H9 (cell line): ENCODE measurements around the gene PPARG. TPM values are rescaled to one million over a fixed set of nuclear protein-coding genes. Genes with fewer than 3 reads are reported as not detected.

ENCODE experiments used
- DNase-seq: peaks from one replicate; pipeline ENCODE4 v3.0.0-alpha.2; 2017
- H2AFZ ChIP-seq: one replicate; pipeline ENCODE4 v1.6.1; 2013; ENCODE audit warnings: mild to moderate bottlenecking, low read length, control low read depth, moderate library complexity
- H2AK5ac ChIP-seq: 2 replicates; pipeline ENCODE4 v1.6.1; 2013; ENCODE audit warnings: low read length, control low read depth, mixed read lengths; ENCODE audit not compliant: insufficient read length
- H2BK120ac ChIP-seq: one replicate; pipeline ENCODE4 v1.6.1; 2013; ENCODE audit warnings: low read depth, mild to moderate bottlenecking, low read length, control low read depth, inconsistent platforms; ENCODE audit not compliant: poor library complexity, severe bottlenecking
- H2BK12ac ChIP-seq: 2 replicates; pipeline ENCODE4 v1.6.1; 2013; ENCODE audit warnings: low read length, control low read depth, mixed read lengths, low read depth; ENCODE audit not compliant: insufficient read length
- H2BK15ac ChIP-seq: 2 replicates; pipeline ENCODE4 v1.6.1; 2013; ENCODE audit warnings: low read depth, low read length, control low read depth
- H2BK20ac ChIP-seq: one replicate; pipeline ENCODE4 v1.6.1; 2013; ENCODE audit warnings: low read depth, mild to moderate bottlenecking, low read length, control low read depth, inconsistent platforms; ENCODE audit not compliant: poor library complexity, severe bottlenecking
- H2BK5ac ChIP-seq: 2 replicates; pipeline ENCODE4 v1.6.1; 2013; ENCODE audit warnings: low read length, control low read depth, mixed read lengths; ENCODE audit not compliant: insufficient read length
- H3K14ac ChIP-seq: 2 replicates; pipeline ENCODE4 v1.6.1; 2013; ENCODE audit warnings: low read length, control low read depth; ENCODE audit not compliant: insufficient read depth
- H3K18ac ChIP-seq: 2 replicates; pipeline ENCODE4 v1.6.1; 2013; ENCODE audit warnings: low read depth, mild to moderate bottlenecking, mixed read lengths, low read length, control low read depth; ENCODE audit not compliant: insufficient read length
- H3K23ac ChIP-seq: 2 replicates; pipeline ENCODE4 v1.6.1; 2013; ENCODE audit warnings: low read length, control low read depth, mixed read lengths, low read depth; ENCODE audit not compliant: insufficient read length
- H3K23me2 ChIP-seq: 2 replicates; pipeline ENCODE4 v1.6.1; 2013; ENCODE audit warnings: low read depth, mild to moderate bottlenecking, mixed read lengths, low read length, control low read depth; ENCODE audit not compliant: insufficient read length, poor library complexity, severe bottlenecking
- H3K27ac ChIP-seq: 2 replicates; pipeline ENCODE4 v1.5.1; 2013; ENCODE audit warnings: low read length, control low read depth, mixed read lengths, low read depth; ENCODE audit not compliant: insufficient read length
- H3K27me3 ChIP-seq: 2 replicates; pipeline ENCODE4 v1.6.1; 2013; ENCODE audit warnings: low read length, control low read depth, inconsistent platforms; ENCODE audit not compliant: insufficient read depth
- H3K4ac ChIP-seq: 2 replicates; pipeline ENCODE4 v1.6.1; 2013; ENCODE audit warnings: low read depth, mild to moderate bottlenecking, control low read depth, inconsistent platforms, low read length, moderate library complexity
- H3K4me1 ChIP-seq: 2 replicates; pipeline ENCODE4 v1.6.1; 2013; ENCODE audit warnings: low read length, control low read depth, inconsistent platforms; ENCODE audit not compliant: insufficient read depth
- H3K4me2 ChIP-seq: 2 replicates; pipeline ENCODE4 v1.6.1; 2013; ENCODE audit warnings: low read length, control low read depth, mixed read lengths; ENCODE audit not compliant: insufficient read length, insufficient read depth
- H3K56ac ChIP-seq: 2 replicates; pipeline ENCODE4 v1.6.1; 2013; ENCODE audit warnings: low read depth, mild to moderate bottlenecking, mixed read lengths, low read length, control low read depth; ENCODE audit not compliant: insufficient read length
- H3K79me1 ChIP-seq: 2 replicates; pipeline ENCODE4 v1.6.1; 2013; ENCODE audit warnings: low read depth, mild to moderate bottlenecking, moderate library complexity, low read length, control low read depth, inconsistent platforms; ENCODE audit not compliant: insufficient read depth, poor library complexity, severe bottlenecking
- H3K79me2 ChIP-seq: 2 replicates; pipeline ENCODE4 v1.6.1; 2013; ENCODE audit warnings: low read length, control low read depth, inconsistent platforms; ENCODE audit not compliant: insufficient read depth
- H3K9ac ChIP-seq: 2 replicates; pipeline ENCODE4 v1.6.1; 2013; ENCODE audit warnings: low read length, control low read depth, mixed read lengths; ENCODE audit not compliant: insufficient read length; ENCODE audit errors: extremely low read depth
- H3K9me3 ChIP-seq: one replicate; pipeline ENCODE4 v1.6.1; 2013; ENCODE audit warnings: low read depth, low read length, inconsistent platforms; ENCODE audit not compliant: control insufficient read depth
- H3T11ph ChIP-seq: one replicate; pipeline ENCODE4 v1.6.1; 2013; ENCODE audit warnings: mild to moderate bottlenecking, low read length, control low read depth, inconsistent platforms
- H4K20me1 ChIP-seq: one replicate; pipeline ENCODE4 v1.6.1; 2013; ENCODE audit not compliant: control insufficient read depth, insufficient read length, insufficient read depth
- H4K5ac ChIP-seq: 2 replicates; pipeline ENCODE4 v1.6.1; 2013; ENCODE audit warnings: low read depth, mild to moderate bottlenecking, mixed read lengths, low read length, control low read depth; ENCODE audit not compliant: insufficient read length
- H4K8ac ChIP-seq: replicated peaks from 2 replicates; pipeline ENCODE4 v1.6.1; 2013; ENCODE audit warnings: low read length, control low read depth, mixed read lengths, low read depth; ENCODE audit not compliant: insufficient read length
- H4K91ac ChIP-seq: 2 replicates; pipeline ENCODE4 v1.6.1; 2013; ENCODE audit warnings: low read depth, mild to moderate bottlenecking, moderate library complexity, mixed read lengths, low read length, control low read depth; ENCODE audit not compliant: insufficient read length
- H3K27ac Mint-ChIP-seq, 3 experiments: 2 replicates in 2 of 3; 3 replicates in 1 of 3; pipeline ENCODE4 v1.8.0; 2020 to 2021; ENCODE audit warnings: mixed read lengths in 3 of 3, mild to moderate bottlenecking in 1 of 3, moderate library complexity in 1 of 3
- H3K27me3 Mint-ChIP-seq: 2 replicates; pipeline ENCODE4 v1.8.0; 2021; ENCODE audit warnings: low read depth, mild to moderate bottlenecking, moderate library complexity, mixed read lengths
- H3K36me3 Mint-ChIP-seq, 3 experiments: 2 replicates in 2 of 3; 3 replicates in 1 of 3; pipeline ENCODE4 v1.8.0; 2020 to 2021; ENCODE audit warnings: low read depth in 3 of 3, mixed read lengths in 3 of 3; ENCODE audit not compliant: insufficient read depth in 1 of 3
- H3K4me1 Mint-ChIP-seq, 2 experiments: 2 replicates each; pipeline ENCODE4 v1.8.0; 2020; ENCODE audit warnings: mixed read lengths in 2 of 2
- H3K4me3 Mint-ChIP-seq, 2 experiments: 2 replicates in 1 of 2; 3 replicates in 1 of 2; pipeline ENCODE4 v1.8.0; 2020 to 2021; ENCODE audit warnings: mild to moderate bottlenecking in 2 of 2, mixed read lengths in 2 of 2, moderate library complexity in 1 of 2
- H3K9me3 Mint-ChIP-seq, 2 experiments: 2 replicates in 1 of 2; 3 replicates in 1 of 2; pipeline ENCODE4 v1.8.0; 2020; ENCODE audit warnings: mild to moderate bottlenecking in 2 of 2, mixed read lengths in 2 of 2, moderate library complexity in 1 of 2
- WGBS: extraction: QIAGEN DNeasy Blood & Tissue Kit; methylation state at CpG from one replicate; pipeline ENCODE4 v1.1.7; 2013; ENCODE audit warnings: missing lambda C conversion rate, low lambda C conversion rate, mixed read lengths; ENCODE audit not compliant: insufficient read length; ENCODE audit errors: extremely low coverage; 5-methylcytosine and 5-hydroxymethylcytosine counted together
- total RNA-seq: library from RNA; stranded (reverse); gene quantifications from 2 replicates; pipeline ENCODE4 v1.2.1, GENCODE V29; 2021
- TF ChIP-seq, protein P1 (sequence below): fragments of 200-600 bp; sonication (generic); conservative IDR thresholded peaks from 3 replicates; pipeline ENCODE4 v1.8.0; 2021; ENCODE audit warnings: antibody characterized with exemption, mild to moderate bottlenecking

The PPARG gene
- total RNA-seq, 1 experiment from 2014 or later = 0.42 TPM

DNA sequence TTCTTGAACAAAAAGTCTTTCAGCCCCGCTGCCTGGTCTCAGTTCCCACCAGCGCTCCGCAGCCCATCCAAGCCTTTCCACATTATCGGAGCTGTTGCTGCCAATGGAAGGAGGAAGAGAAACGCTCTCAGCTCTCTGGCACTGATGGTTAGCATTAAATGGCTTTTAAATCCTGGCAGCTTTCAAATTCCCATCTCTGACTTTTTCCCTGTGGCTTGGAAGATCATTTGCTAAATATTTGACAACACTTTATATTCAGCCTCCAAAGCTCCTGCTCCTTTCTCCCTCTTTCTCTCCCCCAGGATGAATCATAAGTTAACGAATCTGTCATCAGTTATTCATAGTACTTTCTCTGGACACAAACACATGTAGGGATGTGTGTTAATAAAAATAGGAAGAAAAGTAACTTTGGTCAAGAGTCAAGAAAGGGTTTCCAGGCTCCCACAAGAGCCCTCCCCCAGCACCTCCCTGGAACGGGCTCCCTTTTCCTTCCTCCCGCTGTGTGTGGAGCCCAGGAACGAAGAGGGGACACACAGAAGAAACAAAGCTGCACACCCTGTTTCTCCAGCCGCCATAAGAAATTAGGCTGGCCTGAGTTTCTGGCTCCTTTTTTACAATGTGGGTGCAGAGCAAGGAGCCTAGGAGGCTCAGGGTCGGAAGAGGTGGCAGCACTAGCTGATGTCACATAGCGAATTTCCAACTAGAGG, 147.8 kb downstream of the PPARG start:
- no peak overlapping the region for H3K9ac ChIP-seq
- no peak for DNase-seq
- no peak overlapping the region for H3K14ac ChIP-seq
- H3K79me1 ChIP-seq = no peaks in the 10 kb centered on the region
- H3K4me1 ChIP-seq = no peaks in the 10 kb centered on the region
- no peak overlapping the region for H4K8ac ChIP-seq
- no peaks in the 10 kb centered on the region for H4K20me1 ChIP-seq
- H2BK20ac ChIP-seq = no peak overlapping the region
- TF ChIP-seq, protein P1, sequence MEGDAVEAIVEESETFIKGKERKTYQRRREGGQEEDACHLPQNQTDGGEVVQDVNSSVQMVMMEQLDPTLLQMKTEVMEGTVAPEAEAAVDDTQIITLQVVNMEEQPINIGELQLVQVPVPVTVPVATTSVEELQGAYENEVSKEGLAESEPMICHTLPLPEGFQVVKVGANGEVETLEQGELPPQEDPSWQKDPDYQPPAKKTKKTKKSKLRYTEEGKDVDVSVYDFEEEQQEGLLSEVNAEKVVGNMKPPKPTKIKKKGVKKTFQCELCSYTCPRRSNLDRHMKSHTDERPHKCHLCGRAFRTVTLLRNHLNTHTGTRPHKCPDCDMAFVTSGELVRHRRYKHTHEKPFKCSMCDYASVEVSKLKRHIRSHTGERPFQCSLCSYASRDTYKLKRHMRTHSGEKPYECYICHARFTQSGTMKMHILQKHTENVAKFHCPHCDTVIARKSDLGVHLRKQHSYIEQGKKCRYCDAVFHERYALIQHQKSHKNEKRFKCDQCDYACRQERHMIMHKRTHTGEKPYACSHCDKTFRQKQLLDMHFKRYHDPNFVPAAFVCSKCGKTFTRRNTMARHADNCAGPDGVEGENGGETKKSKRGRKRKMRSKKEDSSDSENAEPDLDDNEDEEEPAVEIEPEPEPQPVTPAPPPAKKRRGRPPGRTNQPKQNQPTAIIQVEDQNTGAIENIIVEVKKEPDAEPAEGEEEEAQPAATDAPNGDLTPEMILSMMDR = no peak
- H3K36me3 Mint-ChIP-seq = no peaks in the 10 kb centered on the region
- H2BK15ac ChIP-seq = no peak overlapping the region
- no peaks in the 10 kb centered on the region for H3K23me2 ChIP-seq
- H3K23ac ChIP-seq = no peak overlapping the region
- no peaks in the 10 kb centered on the region for H3K27me3 ChIP-seq
- no peak overlapping the region for H3T11ph ChIP-seq
- H2AFZ ChIP-seq = no peak overlapping the region
- no peak overlapping the region for H2BK12ac ChIP-seq
- H3K9me3 Mint-ChIP-seq = no peaks in the 10 kb centered on the region
- H2BK120ac ChIP-seq = no peak overlapping the region
- no peak overlapping the region for H3K27ac ChIP-seq
- no peak overlapping the region for H3K18ac ChIP-seq
- no peak overlapping the region for H3K56ac ChIP-seq
- H3K9me3 ChIP-seq = no peaks in the 10 kb centered on the region
- WGBS = no CpG with 5 or more reads among the region's 12 CpGs
- H3K4ac ChIP-seq = no peak overlapping the region
- H3K79me2 ChIP-seq = no peaks in the 10 kb centered on the region
- no peak overlapping the region for H4K91ac ChIP-seq
- no peak overlapping the region for H2AK5ac ChIP-seq
- H3K4me1 Mint-ChIP-seq = peaks cover 7 to 9% of the 10 kb centered on the region in 2 experiments
- no peak overlapping the region for H2BK5ac ChIP-seq
- H3K27ac Mint-ChIP-seq = no peak overlapping the region
- H4K5ac ChIP-seq = no peak overlapping the region
- H3K4me2 ChIP-seq = no peak overlapping the region
- H3K27me3 Mint-ChIP-seq = peaks cover 7% of the 10 kb centered on the region
- H3K4me3 Mint-ChIP-seq = no peak overlapping the region
